Activated CD4-positive, alpha-beta memory T cell treated with anti-CD3 and anti-CD28 coated beads, Interleukin-2, amount 10 ng/mL, durations not matched to agents 7 days and 5 days (primary cell): ENCODE measurements around the gene RHOF. TPM values are rescaled to one million over a fixed set of nuclear protein-coding genes. Genes with fewer than 3 reads are reported as not detected.

Experiments
- CTCF ChIA-PET: fragments of 350-600 bp; sonication (Branson Sonifier 250); formaldehyde crosslinking; loops from one replicate; lab custom pipeline; 2021; ENCODE audit warnings: antibody characterized with exemption, inconsistent platforms; lab: Charles Lee
- POLR2A ChIA-PET: fragments of 350-600 bp; sonication (Branson Sonifier 250); formaldehyde crosslinking; loops from one replicate; lab custom pipeline; 2021; ENCODE audit warnings: antibody characterized with exemption; lab: Charles Lee
- DNase-seq: peaks from one replicate; pipeline ENCODE4 v3.0.0-alpha.2; 2020
- H3K27ac Mint-ChIP-seq: one replicate; pipeline ENCODE4 v1.8.0; 2021; ENCODE audit warnings: mild to moderate bottlenecking, mixed read lengths
- H3K27me3 Mint-ChIP-seq: one replicate; pipeline ENCODE4 v1.8.0; 2021; ENCODE audit warnings: mixed read lengths
- H3K36me3 Mint-ChIP-seq: one replicate; pipeline ENCODE4 v1.8.0; 2021; ENCODE audit warnings: low read depth, mixed read lengths
- H3K4me1 Mint-ChIP-seq: one replicate; pipeline ENCODE4 v1.8.0; 2021; ENCODE audit warnings: mixed read lengths
- H3K4me3 Mint-ChIP-seq: one replicate; pipeline ENCODE4 v1.8.0; 2021; ENCODE audit warnings: mild to moderate bottlenecking, mixed read lengths
- H3K9me3 Mint-ChIP-seq: one replicate; pipeline ENCODE4 v1.8.0; 2021; ENCODE audit warnings: mixed read lengths
- total RNA-seq, 2 experiments: library from RNA; stranded (reverse); gene quantifications; one replicate each; pipeline ENCODE4 v1.2.3, GENCODE V29; 2021

Gene RHOF
- total RNA-seq, 2 experiments from 2014 or later, result 157 to 163 TPM

DNA sequence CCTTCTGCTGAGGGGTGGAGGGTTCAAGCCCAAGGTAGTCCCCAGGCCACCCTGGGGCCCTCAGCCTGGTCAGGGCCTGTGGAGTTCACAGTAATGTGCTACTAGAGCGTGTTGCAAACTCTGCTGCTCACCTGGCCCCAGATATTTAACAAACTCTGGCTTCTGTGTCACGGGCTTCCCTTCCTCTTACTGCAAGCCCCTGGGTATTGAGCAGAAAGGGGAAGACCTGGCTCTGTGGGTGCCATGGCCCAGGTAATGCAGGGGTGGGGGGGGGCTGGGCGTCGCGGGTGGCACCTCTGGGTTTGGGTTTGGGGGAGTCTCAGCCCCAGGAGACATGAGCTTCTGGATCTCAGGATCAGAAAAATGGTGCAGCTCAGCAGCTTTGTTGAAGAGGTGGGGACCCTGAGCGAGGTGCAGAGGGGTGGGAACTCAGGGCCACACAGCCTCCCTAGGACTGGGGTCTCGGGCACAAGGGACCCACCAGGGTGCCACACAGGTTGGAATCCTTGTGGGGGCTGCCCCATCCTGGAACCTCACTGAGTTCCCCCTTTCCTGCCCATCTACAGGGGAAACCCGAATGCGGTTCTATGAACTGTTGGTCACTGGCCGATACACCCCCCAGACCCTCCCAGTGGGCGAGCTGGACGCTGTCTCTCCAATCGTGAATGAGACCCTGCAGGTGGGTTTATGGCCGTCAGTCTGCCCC is 14.3 kb upstream of the RHOF start:
- no peaks in the 10 kb centered on the region for H3K27me3 Mint-ChIP-seq
- no peak for DNase-seq
- CTCF ChIA-PET, result interaction anchor here (14.5 kb wide), 1 partner anchor 17 kb away, joined by 683 read pairs; the partner anchor contains the start of gene RHOF
- peaks cover 51% of the 10 kb centered on the region for H3K4me1 Mint-ChIP-seq
- H3K9me3 Mint-ChIP-seq, result no peaks in the 10 kb centered on the region
- peak overlapping the region; percentile 50 for H3K4me3 Mint-ChIP-seq
- peaks cover 55% of the 10 kb centered on the region for H3K36me3 Mint-ChIP-seq
- POLR2A ChIA-PET, result interaction anchor here (27.1 kb wide), 1 partner anchor 20 kb away, joined by 1170 read pairs; the partner anchor contains the start of gene RHOF
- no peak overlapping the region for H3K27ac Mint-ChIP-seq

- H3K27me3 Mint-ChIP-seq, result no peaks in the 10 kb centered on the region
- peaks cover 57% of the 10 kb centered on the region for H3K36me3 Mint-ChIP-seq
- DNase-seq, result no peak
- H3K9me3 Mint-ChIP-seq, result no peaks in the 10 kb centered on the region
- peaks cover 46% of the 10 kb centered on the region for H3K4me1 Mint-ChIP-seq
- H3K27ac Mint-ChIP-seq, result peak overlapping the region; percentile 82
- ChIA-PET CTCF (interaction anchor here (0.6 to 14.5 kb wide), 4 partner anchors 16 to 628 kb away, joined by 4 to 683 read pairs (median 6); partner anchors contain the start of genes PSMD9 and RHOF), POLR2A (interaction anchor here (0.8 to 27.1 kb wide), 4 partner anchors 8 to 89 kb away, joined by 3 to 1170 read pairs (median 4); partner anchors contain the start of genes PSMD9 and RHOF)
- H3K4me3 Mint-ChIP-seq, result peak overlapping the region; percentile 95
Observed at GRCh38 chr12:121806546-121807423, 13.3 kb upstream of the RHOF start.

- POLR2A ChIA-PET, result interaction anchor here (0.8 to 27.1 kb wide), 5 partner anchors 9 to 93 kb away, joined by 3 to 1170 read pairs (median 6); partner anchors contain the start of genes PSMD9, RHOF and TMEM120B
- H3K4me3 Mint-ChIP-seq, result peak overlapping the region; percentile 95
- CTCF ChIA-PET, result interaction anchor here (0.6 to 14.5 kb wide), 4 partner anchors 15 to 629 kb away, joined by 4 to 683 read pairs (median 6); partner anchors contain the start of genes PSMD9 and RHOF
- H3K36me3 Mint-ChIP-seq, result peaks cover 60% of the 10 kb centered on the region
- no peaks in the 10 kb centered on the region for H3K27me3 Mint-ChIP-seq
- H3K9me3 Mint-ChIP-seq, result no peaks in the 10 kb centered on the region
- peaks cover 40% of the 10 kb centered on the region for H3K4me1 Mint-ChIP-seq
- DNase-seq, result no peak
- H3K27ac Mint-ChIP-seq, result peak overlapping the region; percentile 82
Observed at GRCh38 chr12:121806009-121806545, 12.6 kb upstream of the RHOF start.

GRCh38 chr12:121805171-121806008 is 11.9 kb upstream of the RHOF start:
- H3K4me3 Mint-ChIP-seq, result peak overlapping the region; percentile 95
- CTCF ChIA-PET, result interaction anchor here (0.6 to 14.5 kb wide), 5 partner anchors 15 to 113 kb away, joined by 3 to 683 read pairs (median 4); partner anchors contain the start of genes CFAP251, PSMD9, RHOF and TMEM120B
- H3K27ac Mint-ChIP-seq, result peak overlapping the region; percentile 98
- POLR2A ChIA-PET, result interaction anchor here (0.8 to 27.1 kb wide), 6 partner anchors 10 to 695 kb away, joined by 3 to 1170 read pairs (median 6); partner anchors contain the start of genes PSMD9, RHOF, TMEM120B and ZCCHC8
- H3K4me1 Mint-ChIP-seq, result peaks cover 33% of the 10 kb centered on the region
- H3K9me3 Mint-ChIP-seq, result no peaks in the 10 kb centered on the region
- H3K27me3 Mint-ChIP-seq, result no peaks in the 10 kb centered on the region
- peaks cover 57% of the 10 kb centered on the region for H3K36me3 Mint-ChIP-seq
- no peak for DNase-seq

- Mint-ChIP-seq H3K4me1 (peaks cover 32% of the 10 kb centered on the region), H3K9me3 (no peaks in the 10 kb centered on the region), H3K4me3 (peak overlapping the region; percentile 95), H3K27ac (peak overlapping the region; percentile 98), H3K36me3 (peaks cover 53% of the 10 kb centered on the region), H3K27me3 (no peaks in the 10 kb centered on the region)
- ChIA-PET CTCF (interaction anchor here (0.6 to 14.5 kb wide), 5 partner anchors 14 to 114 kb away, joined by 3 to 683 read pairs (median 4); partner anchors contain the start of genes CFAP251, PSMD9, RHOF and TMEM120B), POLR2A (interaction anchor here (1.2 to 27.1 kb wide), 6 partner anchors 17 to 696 kb away, joined by 3 to 1170 read pairs (median 6); partner anchors contain the start of genes PSMD9, RHOF, TMEM120B and ZCCHC8)
- peak; percentile 56 for DNase-seq
Observed at GRCh38 chr12:121804417-121805111, 11.1 kb upstream of the RHOF start.

DNA sequence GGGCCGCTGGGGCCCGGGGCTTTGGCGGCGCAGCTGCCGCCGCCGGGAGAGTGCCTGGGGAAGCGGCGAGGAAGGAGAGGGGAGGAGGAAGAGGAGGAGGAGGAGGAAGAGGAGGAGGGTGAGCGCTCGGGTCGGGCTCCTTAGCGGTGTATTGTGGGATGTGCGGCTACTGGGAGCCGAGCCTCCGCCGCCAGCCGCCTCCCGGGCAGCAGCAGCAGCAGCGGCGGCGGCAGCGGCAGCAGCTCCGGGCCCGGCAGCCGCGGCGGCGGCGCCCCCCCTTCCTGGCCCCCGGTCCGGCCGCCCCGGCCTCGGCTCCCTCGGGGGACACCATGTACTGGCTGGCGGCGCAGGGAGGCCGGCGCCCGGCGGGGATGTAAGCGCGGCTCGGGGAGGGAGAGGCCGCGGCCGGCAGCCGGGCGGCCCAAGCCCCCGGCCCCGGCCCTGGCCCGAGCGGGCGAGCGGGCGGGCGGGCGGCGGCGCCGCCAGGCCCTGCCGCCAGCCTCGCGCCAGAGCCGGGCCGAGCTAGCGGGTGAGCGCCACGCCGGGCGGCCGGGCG is 10.5 kb upstream of the RHOF start, which contains the start of gene SETD1B:
TSS of gene SETD1B (plus strand) at position 149 of the 556 bp plus-strand sequence. CDS start 729 bp downstream, outside the sequence.
- DNase-seq, result peak; percentile 62
- ChIA-PET CTCF (interaction anchor here (2.7 to 14.5 kb wide), 3 partner anchors 8 to 85 kb away, joined by 8 to 683 read pairs (median 41); partner anchors contain the start of genes PSMD9 and RHOF), POLR2A (interaction anchor here (0.5 to 32.8 kb wide), 9 partner anchors 3 to 1603 kb away, joined by 3 to 1170 read pairs (median 5); partner anchors contain the start of genes PSMD9, RHOF, RNF34 and RPLP0)
- Mint-ChIP-seq H3K27ac (peak within 1 kb of the TSS; percentile 100), H3K4me3 (peak within 1 kb of the TSS; percentile 95), H3K27me3 (no peaks in the 10 kb centered on the region), H3K9me3 (no peaks in the 10 kb centered on the region), H3K4me1 (peaks cover 31% of the 10 kb centered on the region), H3K36me3 (peaks cover 51% of the 10 kb centered on the region)

DNA sequence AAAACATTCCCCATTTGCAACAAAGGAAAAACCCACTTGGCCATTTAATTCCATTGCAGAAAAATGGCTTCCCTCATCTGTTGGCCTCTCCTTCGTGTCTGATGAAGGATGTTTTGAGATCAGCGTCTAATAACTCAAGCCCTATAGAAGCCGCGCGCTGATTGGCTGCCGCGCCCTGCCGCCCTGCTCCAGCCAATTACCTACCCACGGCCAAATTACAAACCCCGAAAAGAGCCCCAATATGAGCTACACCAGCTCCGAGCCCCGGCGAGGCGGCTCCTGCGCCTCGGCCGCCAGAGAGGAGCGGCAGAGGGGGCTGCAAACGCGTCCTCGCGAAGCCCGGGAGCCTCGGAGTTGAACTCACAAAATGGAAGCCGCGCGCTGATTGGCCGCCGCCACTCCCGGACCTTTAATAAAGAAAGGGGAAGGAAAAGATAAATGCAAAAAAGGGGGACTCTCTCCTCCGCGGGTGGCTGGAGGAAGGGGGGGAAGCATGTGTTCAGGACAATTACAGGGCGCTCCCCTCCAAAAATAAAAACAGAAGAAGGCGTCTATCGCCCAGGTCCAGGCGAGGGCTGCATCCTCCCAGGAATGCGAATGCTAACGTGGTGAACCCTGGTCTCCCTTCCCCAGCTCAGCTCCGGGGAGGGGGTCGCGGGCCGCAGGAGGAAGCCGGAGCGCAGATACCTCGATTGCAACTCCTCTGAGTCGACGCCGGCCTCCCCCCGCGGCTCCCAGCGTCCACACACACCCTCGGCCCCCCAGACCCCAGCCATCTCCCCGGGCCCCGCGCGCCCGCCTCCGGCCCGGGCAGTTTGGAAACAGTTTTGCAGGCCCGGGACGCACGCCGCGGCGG is 9.6 kb upstream of the RHOF start:
- Mint-ChIP-seq H3K27ac (peak overlapping the region; percentile 100), H3K27me3 (no peaks in the 10 kb centered on the region), H3K4me3 (peak overlapping the region; percentile 81), H3K36me3 (peaks cover 52% of the 10 kb centered on the region), H3K9me3 (no peaks in the 10 kb centered on the region), H3K4me1 (peaks cover 36% of the 10 kb centered on the region)
- peak; percentile 92 for DNase-seq
- ChIA-PET POLR2A (interaction anchor here (0.5 to 32.8 kb wide), 17 partner anchors 2 to 1602 kb away, joined by 3 to 1170 read pairs (median 4); partner anchors contain the start of genes PSMD9, RHOF, RNF34 and RPLP0), CTCF (interaction anchor here (2.1 to 14.5 kb wide), 4 partner anchors 8 to 86 kb away, joined by 5 to 683 read pairs (median 26); partner anchors contain the start of genes PSMD9 and RHOF)

DNA sequence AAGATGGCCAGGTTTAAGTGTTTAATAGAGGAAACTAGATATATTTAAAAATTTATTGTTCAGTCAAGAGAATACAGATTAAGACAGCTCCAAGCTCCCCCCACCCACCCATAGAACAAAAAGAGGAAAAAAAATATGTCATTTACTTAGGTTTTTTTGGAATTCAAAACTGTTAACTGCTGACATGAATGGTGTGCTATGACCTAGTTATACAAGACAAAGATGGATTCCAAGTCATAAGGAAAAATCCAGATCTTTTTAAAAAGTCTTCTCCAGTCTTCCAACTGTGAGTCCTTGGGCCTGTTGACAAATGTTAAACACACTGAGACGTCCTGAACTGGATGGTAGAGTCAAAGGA is 9.0 kb upstream of the RHOF start:
- ChIA-PET CTCF (interaction anchor here (2.1 to 14.5 kb wide), 4 partner anchors 9 to 87 kb away, joined by 5 to 683 read pairs (median 26); partner anchors contain the start of genes PSMD9 and RHOF), POLR2A (interaction anchor here (0.8 to 32.8 kb wide), 16 partner anchors 2 to 1601 kb away, joined by 3 to 1170 read pairs (median 6); partner anchors contain the start of genes PSMD9, RHOF, RNF34 and RPLP0)
- peak overlapping the region; percentile 100 for H3K27ac Mint-ChIP-seq
- no peak for DNase-seq
- H3K27me3 Mint-ChIP-seq, result no peaks in the 10 kb centered on the region
- H3K36me3 Mint-ChIP-seq, result peaks cover 56% of the 10 kb centered on the region
- H3K9me3 Mint-ChIP-seq, result no peaks in the 10 kb centered on the region
- peaks cover 37% of the 10 kb centered on the region for H3K4me1 Mint-ChIP-seq
- peak overlapping the region; percentile 81 for H3K4me3 Mint-ChIP-seq

GRCh38 chr12:121801595-121802484 is 8.4 kb upstream of the RHOF start:
- Mint-ChIP-seq H3K9me3 (no peaks in the 10 kb centered on the region), H3K4me3 (peak overlapping the region; percentile 81), H3K27ac (peak overlapping the region; percentile 100), H3K4me1 (peaks cover 35% of the 10 kb centered on the region), H3K36me3 (peaks cover 56% of the 10 kb centered on the region), H3K27me3 (no peaks in the 10 kb centered on the region)
- POLR2A ChIA-PET, result interaction anchor here (0.9 to 32.8 kb wide), 20 partner anchors 1 to 1601 kb away, joined by 3 to 1170 read pairs (median 4); partner anchors contain the start of genes PSMD9, RHOF, RNF34 and RPLP0
- DNase-seq, result peak; percentile 53
- CTCF ChIA-PET, result interaction anchor here (0.6 to 14.5 kb wide), 5 partner anchors 10 to 303 kb away, joined by 3 to 683 read pairs (median 12); partner anchors contain the start of genes PSMD9 and RHOF
